A673 (cell line): ENCODE data around the gene CELSR3.

Experiments
- CTCF ChIP-seq: fragments of 300-800, 200-600 bp; sonication (generic); conservative IDR thresholded peaks from 2 replicates; pipeline ENCODE4 v1.5.1; 2017; ENCODE audit warnings: low read depth, mild to moderate bottlenecking, antibody characterized with exemption, low read length, moderate library complexity, mixed read lengths
- EZH2 ChIP-seq: fragments of 200-600 bp; sonication (generic); IDR thresholded peaks from 2 replicates; pipeline ENCODE4 v1.6.1; 2017; ENCODE audit warnings: borderline replicate concordance, low read depth, mild to moderate bottlenecking, mixed read lengths, antibody characterized with exemption, low read length; ENCODE audit not compliant: poor library complexity, severe bottlenecking

DNA sequence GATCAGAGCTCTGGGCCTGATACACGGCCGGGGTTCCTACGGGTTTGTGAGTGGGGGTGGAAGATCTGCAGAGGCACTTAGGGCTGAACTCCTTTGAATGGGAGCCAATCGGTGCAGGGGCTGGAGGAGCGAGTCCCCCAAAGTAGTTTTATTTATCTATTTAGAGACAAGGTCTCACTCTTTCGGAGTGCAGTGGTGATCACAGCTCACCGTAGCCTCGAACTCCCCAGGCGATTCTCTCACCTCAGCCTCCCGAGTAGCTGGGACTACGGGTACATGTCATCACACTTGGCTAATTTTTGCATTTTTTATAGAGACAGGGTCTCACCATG is 1.6 kb upstream of the CELSR3 start:
- TF ChIP-seq EZH2: no peak
- TF ChIP-seq CTCF: no peak
